MM.1S (cell line): ENCODE data around the gene GTF3C5.

Experiments
- DNase-seq: peaks from one replicate; pipeline ENCODE4 v3.0.0-alpha.2; 2015
- H2AFZ ChIP-seq: fragments of 300-600 bp; sonication (generic); 2 replicates; pipeline ENCODE4 v1.6.0; 2016; ENCODE audit warnings: antibody characterized with exemption, low read length
- H3F3A ChIP-seq: fragments of 300-600 bp; sonication (generic); 2 replicates; pipeline ENCODE4 v1.6.1; 2016; ENCODE audit warnings: mild to moderate bottlenecking, antibody characterized with exemption, low read length, moderate library complexity, mixed read lengths; ENCODE audit not compliant: insufficient read depth
- H3K27ac ChIP-seq: fragments of 300-600 bp; sonication (generic); 2 replicates; pipeline ENCODE4 v1.5.1; 2016; ENCODE audit warnings: mild to moderate bottlenecking, low read length
- H3K27me3 ChIP-seq: fragments of 300-600 bp; sonication (generic); replicated peaks from 2 replicates; pipeline ENCODE4 v1.6.0; 2016; ENCODE audit warnings: low read length; ENCODE audit not compliant: insufficient read depth
- H3K36me3 ChIP-seq: fragments of 300-600 bp; sonication (generic); replicated peaks from 2 replicates; pipeline ENCODE4 v1.6.1; 2016; ENCODE audit warnings: mild to moderate bottlenecking, low read length, mixed read lengths; ENCODE audit not compliant: insufficient read depth
- H3K4me1 ChIP-seq: fragments of 300-600 bp; sonication (generic); 2 replicates; pipeline ENCODE4 v1.6.1; 2016; ENCODE audit warnings: low read length, mixed read lengths
- H3K4me2 ChIP-seq: fragments of 300-600 bp; sonication (generic); 2 replicates; pipeline ENCODE4 v1.6.0; 2016; ENCODE audit warnings: low read depth, low read length
- H3K4me3 ChIP-seq: fragments of 300-600 bp; sonication (generic); 2 replicates; pipeline ENCODE4 v1.5.1; 2016; ENCODE audit warnings: low read length, mixed read lengths
- H3K79me2 ChIP-seq: fragments of 300-600 bp; sonication (generic); 2 replicates; pipeline ENCODE4 v1.6.1; 2016; ENCODE audit warnings: mixed run types, low read length, mixed read lengths
- H3K9ac ChIP-seq: fragments of 300-600 bp; sonication (generic); 2 replicates; pipeline ENCODE4 v1.6.1; 2016; ENCODE audit warnings: low read length, mixed read lengths
- H3K9me2 ChIP-seq: fragments of 300-600 bp; sonication (generic); replicated peaks from 2 replicates; pipeline ENCODE4 v1.6.1; 2016; ENCODE audit warnings: mild to moderate bottlenecking, low read length, mixed read lengths; ENCODE audit not compliant: insufficient read depth
- H3K9me3 ChIP-seq: fragments of 300-600 bp; sonication (generic); replicated peaks from 2 replicates; pipeline ENCODE4 v1.6.1; 2016; ENCODE audit warnings: mild to moderate bottlenecking, low read length, mixed read lengths; ENCODE audit not compliant: insufficient read depth
- H4K20me1 ChIP-seq: fragments of 300-600 bp; sonication (generic); 2 replicates; pipeline ENCODE4 v1.6.1; 2016; ENCODE audit warnings: mild to moderate bottlenecking, low read length, moderate library complexity, mixed read lengths; ENCODE audit not compliant: insufficient read depth
- CTCF ChIP-seq: fragments of 300-600 bp; sonication (generic); IDR thresholded peaks from 2 replicates; pipeline ENCODE4 v1.5.1; 2016; ENCODE audit warnings: antibody characterized with exemption, low read length, mixed read lengths
- EZH2 ChIP-seq: fragments of 300-600 bp; sonication (generic); optimal IDR thresholded peaks from 2 replicates; pipeline ENCODE3; 2017; ENCODE audit warnings: low read depth, mild to moderate bottlenecking, antibody characterized with exemption, low read length, mixed read lengths
- EZH2phosphoT487 ChIP-seq: fragments of 300-600 bp; sonication (generic); IDR thresholded peaks from 2 replicates; pipeline ENCODE4 v1.6.1; 2018; ENCODE audit warnings: antibody characterized with exemption, low read length

The GTF3C5 gene

GRCh38 chr9:133073086-133074014 is 42.6 kb downstream of the GTF3C5 start:
- no peaks in the 10 kb centered on the region for H3K4me1 ChIP-seq
- no peak overlapping the region for H3K27ac ChIP-seq
- no peak overlapping the region for H3K4me2 ChIP-seq
- H3K27me3 ChIP-seq, result peaks cover 44% of the 10 kb centered on the region; the same call in 1 of the 2 replicates
- no peaks in the 10 kb centered on the region for H3K9me2 ChIP-seq
- H2AFZ ChIP-seq, result no peak overlapping the region
- no peaks in the 10 kb centered on the region for H3K9me3 ChIP-seq
- no peak for DNase-seq
- TF ChIP-seq EZH2phosphoT487 (no peak), CTCF (no peak), EZH2 (no peak)
- no peaks in the 10 kb centered on the region for H3K79me2 ChIP-seq
- no peak overlapping the region for H3K4me3 ChIP-seq
- H3K9ac ChIP-seq, result no peak overlapping the region
- no peaks in the 10 kb centered on the region for H3F3A ChIP-seq
- H3K36me3 ChIP-seq, result no peaks in the 10 kb centered on the region
- no peaks in the 10 kb centered on the region for H4K20me1 ChIP-seq

- H3K27me3 ChIP-seq, result peaks cover 52% of the 10 kb centered on the region
- no peaks in the 10 kb centered on the region for H3K79me2 ChIP-seq
- H3K4me2 ChIP-seq, result no peak overlapping the region
- DNase-seq, result no peak
- H4K20me1 ChIP-seq, result no peaks in the 10 kb centered on the region
- no peak overlapping the region for H2AFZ ChIP-seq
- TF ChIP-seq CTCF, result no peak
- no peak for TF ChIP-seq EZH2phosphoT487
- no peak for TF ChIP-seq EZH2
- no peaks in the 10 kb centered on the region for H3K36me3 ChIP-seq
- H3K27ac ChIP-seq, result no peak overlapping the region
- no peaks in the 10 kb centered on the region for H3F3A ChIP-seq
- no peaks in the 10 kb centered on the region for H3K9me3 ChIP-seq
- H3K9me2 ChIP-seq, result no peaks in the 10 kb centered on the region
- H3K9ac ChIP-seq, result no peak overlapping the region
- no peak overlapping the region for H3K4me3 ChIP-seq
- no peaks in the 10 kb centered on the region for H3K4me1 ChIP-seq
Measured at GRCh38 chr9:133074111-133074651, 43.4 kb downstream of the GTF3C5 start.

GRCh38 chr9:133075925-133076630 is 45.3 kb downstream of the GTF3C5 start:
- peaks cover 65% of the 10 kb centered on the region for H3K27me3 ChIP-seq
- no peak overlapping the region for H3K27ac ChIP-seq
- no peak overlapping the region for H3K4me2 ChIP-seq
- H3K36me3 ChIP-seq, result no peaks in the 10 kb centered on the region
- no peak overlapping the region for H3K9ac ChIP-seq
- H4K20me1 ChIP-seq, result no peaks in the 10 kb centered on the region
- no peaks in the 10 kb centered on the region for H3F3A ChIP-seq
- no peak for DNase-seq
- no peak overlapping the region for H3K4me3 ChIP-seq
- H3K4me1 ChIP-seq, result no peaks in the 10 kb centered on the region
- H3K9me3 ChIP-seq, result no peaks in the 10 kb centered on the region
- H3K79me2 ChIP-seq, result no peaks in the 10 kb centered on the region
- TF ChIP-seq EZH2phosphoT487 (no peak), EZH2 (no peak), CTCF (no peak)
- no peak overlapping the region for H2AFZ ChIP-seq
- no peaks in the 10 kb centered on the region for H3K9me2 ChIP-seq
